ENCODE data around the gene HDAC2.
A peak's percentile ranks its signal among the peaks of the same experiment; 100 is the strongest.
"Not testable (repeated sequence)": the region's sequence is repeated elsewhere in the genome, so short reads cannot be mapped to it uniquely, and the experiment has no call there.

HDAC2 gene

DNA sequence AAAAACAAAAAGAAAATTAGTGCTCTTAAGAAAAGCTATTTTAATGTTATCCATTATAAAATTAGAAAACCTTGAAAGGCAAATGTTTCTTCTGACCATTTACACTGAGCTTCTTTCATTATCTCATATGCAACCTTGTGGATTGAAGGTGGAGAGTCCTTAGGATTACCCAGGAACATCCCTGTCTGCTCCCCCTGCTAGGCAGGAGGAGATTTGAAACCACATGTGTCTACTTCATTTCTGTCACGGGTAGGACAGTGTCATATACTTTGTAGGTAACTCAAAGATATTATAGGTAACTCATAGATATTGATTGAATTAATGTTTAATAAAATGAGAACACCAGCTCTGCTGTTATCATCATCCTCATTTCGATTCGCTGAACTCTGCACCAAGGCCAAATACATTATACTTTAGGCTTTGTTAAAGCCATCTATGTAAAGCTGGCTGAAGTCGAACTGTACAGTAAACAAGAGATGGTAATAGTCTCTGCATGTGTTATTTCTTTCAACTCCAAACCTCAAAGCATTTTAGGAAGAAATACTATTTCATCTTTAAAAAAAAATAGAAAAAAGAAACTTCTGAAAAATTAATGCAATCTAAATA lies 49.5 kb downstream of the HDAC2 start:
- Histone ChIP-seq H3K4me3 (replicated peaks; ENCODE audit: insufficient read depth, low read length) (no peak overlapping the region), H3K27ac (replicated peaks) (no peak overlapping the region), H3K27me3 (ENCODE audit: insufficient read depth, poor library complexity, severe bottlenecking) (no peaks in the 10 kb centered on the region)
- no peak for DNase-seq (ENCODE audit: low read depth in 1 of 2, low spot score in 1 of 2)
- no peak for TF ChIP-seq SPI1 (IDR thresholded peaks at IDR 0.05; ENCODE audit: borderline replicate concordance, low read depth)
- no peak for TF ChIP-seq GABPA (IDR thresholded peaks at IDR 0.05; ENCODE audit: low read depth)
- TF ChIP-seq, protein P1, sequence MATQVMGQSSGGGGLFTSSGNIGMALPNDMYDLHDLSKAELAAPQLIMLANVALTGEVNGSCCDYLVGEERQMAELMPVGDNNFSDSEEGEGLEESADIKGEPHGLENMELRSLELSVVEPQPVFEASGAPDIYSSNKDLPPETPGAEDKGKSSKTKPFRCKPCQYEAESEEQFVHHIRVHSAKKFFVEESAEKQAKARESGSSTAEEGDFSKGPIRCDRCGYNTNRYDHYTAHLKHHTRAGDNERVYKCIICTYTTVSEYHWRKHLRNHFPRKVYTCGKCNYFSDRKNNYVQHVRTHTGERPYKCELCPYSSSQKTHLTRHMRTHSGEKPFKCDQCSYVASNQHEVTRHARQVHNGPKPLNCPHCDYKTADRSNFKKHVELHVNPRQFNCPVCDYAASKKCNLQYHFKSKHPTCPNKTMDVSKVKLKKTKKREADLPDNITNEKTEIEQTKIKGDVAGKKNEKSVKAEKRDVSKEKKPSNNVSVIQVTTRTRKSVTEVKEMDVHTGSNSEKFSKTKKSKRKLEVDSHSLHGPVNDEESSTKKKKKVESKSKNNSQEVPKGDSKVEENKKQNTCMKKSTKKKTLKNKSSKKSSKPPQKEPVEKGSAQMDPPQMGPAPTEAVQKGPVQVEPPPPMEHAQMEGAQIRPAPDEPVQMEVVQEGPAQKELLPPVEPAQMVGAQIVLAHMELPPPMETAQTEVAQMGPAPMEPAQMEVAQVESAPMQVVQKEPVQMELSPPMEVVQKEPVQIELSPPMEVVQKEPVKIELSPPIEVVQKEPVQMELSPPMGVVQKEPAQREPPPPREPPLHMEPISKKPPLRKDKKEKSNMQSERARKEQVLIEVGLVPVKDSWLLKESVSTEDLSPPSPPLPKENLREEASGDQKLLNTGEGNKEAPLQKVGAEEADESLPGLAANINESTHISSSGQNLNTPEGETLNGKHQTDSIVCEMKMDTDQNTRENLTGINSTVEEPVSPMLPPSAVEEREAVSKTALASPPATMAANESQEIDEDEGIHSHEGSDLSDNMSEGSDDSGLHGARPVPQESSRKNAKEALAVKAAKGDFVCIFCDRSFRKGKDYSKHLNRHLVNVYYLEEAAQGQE (IDR thresholded peaks at IDR 0.05; ENCODE audit: insufficient replicate concordance, low read depth) = no peak
- TF ChIP-seq, protein P2, sequence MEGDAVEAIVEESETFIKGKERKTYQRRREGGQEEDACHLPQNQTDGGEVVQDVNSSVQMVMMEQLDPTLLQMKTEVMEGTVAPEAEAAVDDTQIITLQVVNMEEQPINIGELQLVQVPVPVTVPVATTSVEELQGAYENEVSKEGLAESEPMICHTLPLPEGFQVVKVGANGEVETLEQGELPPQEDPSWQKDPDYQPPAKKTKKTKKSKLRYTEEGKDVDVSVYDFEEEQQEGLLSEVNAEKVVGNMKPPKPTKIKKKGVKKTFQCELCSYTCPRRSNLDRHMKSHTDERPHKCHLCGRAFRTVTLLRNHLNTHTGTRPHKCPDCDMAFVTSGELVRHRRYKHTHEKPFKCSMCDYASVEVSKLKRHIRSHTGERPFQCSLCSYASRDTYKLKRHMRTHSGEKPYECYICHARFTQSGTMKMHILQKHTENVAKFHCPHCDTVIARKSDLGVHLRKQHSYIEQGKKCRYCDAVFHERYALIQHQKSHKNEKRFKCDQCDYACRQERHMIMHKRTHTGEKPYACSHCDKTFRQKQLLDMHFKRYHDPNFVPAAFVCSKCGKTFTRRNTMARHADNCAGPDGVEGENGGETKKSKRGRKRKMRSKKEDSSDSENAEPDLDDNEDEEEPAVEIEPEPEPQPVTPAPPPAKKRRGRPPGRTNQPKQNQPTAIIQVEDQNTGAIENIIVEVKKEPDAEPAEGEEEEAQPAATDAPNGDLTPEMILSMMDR (IDR thresholded peaks at IDR 0.05; ENCODE audit: insufficient read depth, low read length) = no peak
- TF ChIP-seq POLR2AphosphoS5 (IDR thresholded peaks at IDR 0.05; ENCODE audit: low read depth) = no peak

DNA sequence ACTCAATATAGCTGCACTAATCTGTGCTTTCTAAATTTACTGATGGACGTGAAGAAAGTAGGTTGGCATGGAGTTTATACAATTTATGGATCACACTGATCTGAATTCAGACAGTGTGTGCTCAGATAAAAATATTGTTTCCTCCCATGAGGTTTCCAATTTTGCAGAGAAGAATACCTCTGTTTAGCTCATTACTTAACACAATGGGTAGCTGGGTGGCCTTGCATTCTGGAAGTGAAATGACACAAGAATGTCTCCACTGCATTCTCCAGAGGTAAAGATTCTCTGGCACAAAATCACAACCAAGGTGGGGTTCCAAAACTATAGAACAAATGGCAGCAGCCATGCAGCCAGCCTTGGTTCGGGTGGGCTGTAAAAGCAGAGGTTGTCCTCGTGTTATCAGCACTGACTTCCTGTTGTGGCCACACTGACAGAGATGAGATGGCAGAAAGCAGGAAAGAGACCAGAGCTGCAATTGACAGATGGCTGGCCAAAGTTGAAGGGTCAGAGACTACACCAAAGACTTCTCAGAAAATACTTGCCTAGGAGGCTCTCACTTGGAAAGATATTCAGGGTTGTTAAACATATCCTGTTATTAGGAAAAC lies 50.2 kb downstream of the HDAC2 start:
- no peak overlapping the region for H3K4me3 ChIP-seq (replicated peaks; ENCODE audit: insufficient read depth, low read length)
- H3K27me3 ChIP-seq (ENCODE audit: insufficient read depth, poor library complexity, severe bottlenecking) = no peaks in the 10 kb centered on the region
- peak in 1 of 2 experiments; percentile 30 for DNase-seq (ENCODE audit: low read depth in 1 of 2, low spot score in 1 of 2)
- no peak overlapping the region for H3K27ac ChIP-seq (replicated peaks)
- TF ChIP-seq, protein P2 (IDR thresholded peaks at IDR 0.05; ENCODE audit: insufficient read depth, low read length) = no peak
- TF ChIP-seq, protein P1 (IDR thresholded peaks at IDR 0.05; ENCODE audit: insufficient replicate concordance, low read depth) = no peak
- TF ChIP-seq SPI1 (IDR thresholded peaks at IDR 0.05; ENCODE audit: borderline replicate concordance, low read depth) (no peak), GABPA (IDR thresholded peaks at IDR 0.05; ENCODE audit: low read depth) (no peak), POLR2AphosphoS5 (IDR thresholded peaks at IDR 0.05; ENCODE audit: low read depth) (no peak)

DNA sequence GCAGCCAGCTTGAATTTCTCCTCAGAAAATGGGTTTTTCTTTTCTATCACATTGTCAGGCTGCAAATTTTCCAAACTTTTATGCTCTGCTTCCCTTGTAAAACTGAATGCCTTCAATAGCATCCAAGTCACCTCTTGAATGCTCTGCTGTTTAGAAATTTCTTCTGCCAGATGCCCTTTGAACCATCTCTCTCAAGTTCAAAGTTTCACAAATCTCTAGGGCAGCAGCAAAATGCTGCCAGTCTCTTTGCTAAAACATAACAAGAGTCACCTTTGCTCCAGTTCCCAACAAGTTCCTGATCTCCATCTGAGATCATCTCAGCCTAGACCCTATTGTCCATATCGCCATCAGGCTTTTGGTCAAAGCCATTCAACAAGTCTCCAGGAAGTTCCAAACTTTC lies 60.7 kb downstream of the HDAC2 start:
- not testable (repeated sequence) for DNase-seq (ENCODE audit: low read depth in 1 of 2, low spot score in 1 of 2); H3K4me3 ChIP-seq (replicated peaks; ENCODE audit: insufficient read depth, low read length); H3K27me3 ChIP-seq (ENCODE audit: insufficient read depth, poor library complexity, severe bottlenecking); H3K27ac ChIP-seq (replicated peaks)

DNA sequence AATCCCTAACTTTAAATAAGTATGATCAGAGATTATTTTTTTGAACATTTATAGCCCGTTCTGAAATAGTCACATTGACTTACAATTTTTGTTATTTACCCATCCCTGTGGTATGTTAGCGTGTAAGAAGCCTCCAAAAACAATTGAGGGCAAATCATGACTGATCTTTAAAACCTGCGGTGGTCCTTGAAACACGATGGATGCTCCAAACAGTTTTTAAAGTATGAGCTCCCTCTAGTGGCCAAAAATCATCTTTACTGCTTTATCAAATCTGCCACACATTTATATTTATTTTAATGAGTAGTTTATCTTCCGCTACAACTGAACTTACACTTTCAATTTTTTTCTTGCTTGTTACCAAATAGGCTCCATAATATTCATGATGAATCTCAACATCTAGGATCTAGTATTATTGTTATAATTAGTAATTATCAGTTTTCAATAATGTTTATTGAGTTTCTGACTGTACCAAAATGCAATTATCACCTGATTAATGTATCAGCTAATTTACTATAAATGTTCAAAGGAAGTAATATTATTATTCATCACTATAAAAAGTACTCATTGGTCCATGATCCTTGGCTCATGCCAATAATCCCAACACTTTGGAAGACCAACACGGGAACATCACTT lies 61.6 kb downstream of the HDAC2 start:
- peak; percentile 1 to 26 for DNase-seq (ENCODE audit: low read depth in 1 of 2, low spot score in 1 of 2)
- no peak overlapping the region for H3K4me3 ChIP-seq (replicated peaks; ENCODE audit: insufficient read depth, low read length)
- no peak for TF ChIP-seq GABPA (IDR thresholded peaks at IDR 0.05; ENCODE audit: low read depth)
- no peak for TF ChIP-seq POLR2AphosphoS5 (IDR thresholded peaks at IDR 0.05; ENCODE audit: low read depth)
- no peak for TF ChIP-seq SPI1 (IDR thresholded peaks at IDR 0.05; ENCODE audit: borderline replicate concordance, low read depth)
- TF ChIP-seq, protein P2 (IDR thresholded peaks at IDR 0.05; ENCODE audit: insufficient read depth, low read length) = peak; percentile 48
- TF ChIP-seq, protein P1 (IDR thresholded peaks at IDR 0.05; ENCODE audit: insufficient replicate concordance, low read depth) = no peak
- H3K27me3 ChIP-seq (ENCODE audit: insufficient read depth, poor library complexity, severe bottlenecking) = no peaks in the 10 kb centered on the region
- H3K27ac ChIP-seq (replicated peaks) = no peak overlapping the region

Measured in HL-60 (cell line).